Measurements from ENCODE around the gene SPATC1L.

Gene SPATC1L

GRCh38 chr21:46126309-46127238, 57.7 kb downstream of the SPATC1L start:
- no peak for DNase-seq (ENCODE audit: extremely low read depth, low read depth)
- TF ChIP-seq CTCF (IDR thresholded peaks at IDR 0.05; ENCODE audit: low read depth, low read length) = no peak

- no peak for TF ChIP-seq CTCF (IDR thresholded peaks at IDR 0.05; ENCODE audit: low read depth, low read length)
- DNase-seq (ENCODE audit: extremely low read depth, low read depth) = no peak
Observed at GRCh38 chr21:46125846-46126301, 58.4 kb downstream of the SPATC1L start.

- no peak for DNase-seq (ENCODE audit: extremely low read depth, low read depth)
- TF ChIP-seq CTCF (IDR thresholded peaks at IDR 0.05; ENCODE audit: low read depth, low read length) = no peak
Observed at GRCh38 chr21:46124926-46125845, 59.1 kb downstream of the SPATC1L start.

GRCh38 chr21:46124083-46124925, 60.0 kb downstream of the SPATC1L start:
- no peak for TF ChIP-seq CTCF (IDR thresholded peaks at IDR 0.05; ENCODE audit: low read depth, low read length)
- no peak for DNase-seq (ENCODE audit: extremely low read depth, low read depth)

GRCh38 chr21:46122758-46123683, 61.2 kb downstream of the SPATC1L start:
- TF ChIP-seq CTCF (IDR thresholded peaks at IDR 0.05; ENCODE audit: low read depth, low read length) = no peak
- no peak for DNase-seq (ENCODE audit: extremely low read depth, low read depth)

GRCh38 chr21:46122237-46122671, 62.0 kb downstream of the SPATC1L start:
- no peak for DNase-seq (ENCODE audit: extremely low read depth, low read depth)
- TF ChIP-seq CTCF (IDR thresholded peaks at IDR 0.05; ENCODE audit: low read depth, low read length) = no peak
